NT2/D1 (cell line): ENCODE data around the gene PDCD1.

Experiments
- SUZ12 ChIP-seq: IDR thresholded peaks from 2 replicates; pipeline ENCODE4 v1.6.1; 2011; ENCODE audit not compliant: insufficient read length, insufficient read depth; ENCODE audit errors: extremely low read depth
- YY1 ChIP-seq: IDR thresholded peaks from 2 replicates; pipeline ENCODE4 v1.6.1; 2011; ENCODE audit not compliant: insufficient read length, insufficient read depth

- TF ChIP-seq SUZ12 = no peak
- no peak for TF ChIP-seq YY1
These were observed at the start of gene PDCD1 for GRCh38 chr2:241858206-241859016.
